DOHH2 (cell line): ENCODE results near the gene RNU7-1.

ENCODE experiments used
- CTCF ChIP-seq: fragments of 200-600 bp; sonication (generic); IDR thresholded peaks from one replicate; pipeline ENCODE4 v1.5.1; 2014; ENCODE audit warnings: antibody characterized with exemption, mild to moderate bottlenecking, low read depth, low read length; ENCODE audit not compliant: poor library complexity, severe bottlenecking
- EZH2phosphoT487 ChIP-seq: fragments of 200-600 bp; sonication (generic); IDR thresholded peaks from 2 replicates; pipeline ENCODE4 v1.6.1; 2017; ENCODE audit warnings: borderline replicate concordance, mild to moderate bottlenecking, antibody characterized with exemption, low read length, moderate library complexity, mixed read lengths

- TF ChIP-seq CTCF (no peak), EZH2phosphoT487 (no peak)
Observed at GRCh38 chr12:6963791-6964413, 20.3 kb downstream of the RNU7-1 start.
